Renal cortex interstitium (tissue), 11 donors: ENCODE data around the gene SPRED2. TPM values are rescaled to one million over a fixed set of nuclear protein-coding genes. Genes with fewer than 3 reads are reported as not detected.

Experiments
- DNase-seq, 11 donors: peaks; one replicate each; pipeline ENCODE4 v3.0.0-alpha.2; 2013; ENCODE audit warnings: low read depth in 9 of 11, low spot score in 4 of 11; ENCODE audit errors: extremely low read depth in 1 of 11
- polyA plus RNA-seq, 3 donors: library from polyadenylated mRNA; unstranded; fragments of 120-200 nt; gene quantifications; one replicate each; pipeline ENCODE4 v1.2.1, GENCODE V29; 2013; ENCODE audit not compliant: insufficient read length in 3 of 3

SPRED2 gene
- polyA plus RNA-seq, 3 donors, result 37.8 to 41.0 (median 39.4) TPM

GRCh38 chr2:65278531-65278981 is 153.8 kb downstream of the SPRED2 start:
- no peak for DNase-seq

- DNase-seq, result no peak
Measured at GRCh38 chr2:65277791-65278483, 154.5 kb downstream of the SPRED2 start.

GRCh38 chr2:65277118-65277517 is 155.3 kb downstream of the SPRED2 start:
- DNase-seq, result no peak

GRCh38 chr2:65276609-65277008 is 155.8 kb downstream of the SPRED2 start:
- DNase-seq, result no peak

GRCh38 chr2:65275141-65275915 is 157.1 kb downstream of the SPRED2 start:
- peak in 2 of 11 donors; percentile 34 to 37 for DNase-seq

GRCh38 chr2:65273344-65273743 is 159.1 kb downstream of the SPRED2 start:
- no peak for DNase-seq

GRCh38 chr2:65268957-65269356 is 163.4 kb downstream of the SPRED2 start:
- no peak for DNase-seq

- no peak for DNase-seq
Measured at GRCh38 chr2:65267008-65267407, 165.4 kb downstream of the SPRED2 start.

- no peak for DNase-seq
Measured at GRCh38 chr2:65265671-65266045, 166.7 kb downstream of the SPRED2 start.

GRCh38 chr2:65264821-65265670 is 167.4 kb downstream of the SPRED2 start:
- DNase-seq, result peak in 9 of 11 donors; percentile 49 to 86 (median 79)

GRCh38 chr2:65263986-65264385 is 168.4 kb downstream of the SPRED2 start:
- DNase-seq, result no peak

- no peak for DNase-seq
Measured at GRCh38 chr2:65263262-65263661, 169.1 kb downstream of the SPRED2 start.

GRCh38 chr2:65261676-65262075 is 170.7 kb downstream of the SPRED2 start:
- DNase-seq, result no peak

Other genes with a start within 250 kb of the SPRED2 start
- 100 to 1,000 TPM; 175 to 209 (median 185) TPM for gene ACTR2, start 204.8 kb downstream of the SPRED2 start, polyA plus RNA-seq